ENCODE measurements around the gene CCL15.
"Not testable (repeated sequence)": the region's sequence is repeated elsewhere in the genome, so short reads cannot be mapped to it uniquely, and the experiment has no call there.

Gene CCL15

GRCh38 chr17:36024106-36024869 lies 22.9 kb upstream of the CCL15 start:
- TF ChIP-seq CTCF (conservative IDR thresholded peaks at IDR 0.05; ENCODE audit: low read depth, low read length), result no peak
- H3K4me3 ChIP-seq (ENCODE audit: low read depth, low read length), result no peak overlapping the region
- no peak for DNase-seq (ENCODE audit: low read depth)

- H3K4me3 ChIP-seq (ENCODE audit: low read depth, low read length), result no peak overlapping the region
- DNase-seq (ENCODE audit: low read depth), result no peak
- no peak for TF ChIP-seq CTCF (conservative IDR thresholded peaks at IDR 0.05; ENCODE audit: low read depth, low read length)
These were observed 18.1 kb upstream of the CCL15 start for GRCh38 chr17:36019423-36019822.

- TF ChIP-seq CTCF (conservative IDR thresholded peaks at IDR 0.05; ENCODE audit: low read depth, low read length), result no peak
- no peak within 1 kb of the TSS for H3K4me3 ChIP-seq (ENCODE audit: low read depth, low read length)
- DNase-seq (ENCODE audit: low read depth), result no peak
These were observed 16.4 kb upstream of the CCL15 start, which contains the start of gene CCL23 for GRCh38 chr17:36017799-36018198. Gene CCL23 (minus strand): TSS chr17:36017972. CDS start chr17:36017897, 75 bp downstream.

GRCh38 chr17:36016555-36016954 lies 15.2 kb upstream of the CCL15 start:
- no peak for DNase-seq (ENCODE audit: low read depth)
- TF ChIP-seq CTCF (conservative IDR thresholded peaks at IDR 0.05; ENCODE audit: low read depth, low read length), result no peak
- H3K4me3 ChIP-seq (ENCODE audit: low read depth, low read length), result no peak overlapping the region

DNA sequence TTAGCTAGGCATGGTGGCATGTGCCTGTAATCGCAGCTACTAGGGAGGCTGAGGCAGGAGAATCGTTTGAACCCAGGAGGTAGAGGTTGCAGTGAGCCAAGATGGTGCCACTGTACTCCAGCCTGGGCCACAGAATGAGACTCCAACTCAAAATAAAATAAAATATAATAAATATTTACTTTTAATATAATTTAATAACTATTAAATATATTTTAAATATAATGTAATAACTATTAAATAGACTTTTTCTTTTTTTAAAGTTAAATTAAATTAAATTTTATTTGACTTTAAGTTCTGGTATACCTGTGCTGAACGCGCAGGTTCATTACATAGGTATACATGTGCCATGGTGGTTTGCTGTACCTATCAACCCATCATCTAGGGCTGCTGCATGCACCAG lies 14.5 kb upstream of the CCL15 start:
- not testable (repeated sequence) for DNase-seq (ENCODE audit: low read depth); H3K4me3 ChIP-seq (ENCODE audit: low read depth, low read length)

DNA sequence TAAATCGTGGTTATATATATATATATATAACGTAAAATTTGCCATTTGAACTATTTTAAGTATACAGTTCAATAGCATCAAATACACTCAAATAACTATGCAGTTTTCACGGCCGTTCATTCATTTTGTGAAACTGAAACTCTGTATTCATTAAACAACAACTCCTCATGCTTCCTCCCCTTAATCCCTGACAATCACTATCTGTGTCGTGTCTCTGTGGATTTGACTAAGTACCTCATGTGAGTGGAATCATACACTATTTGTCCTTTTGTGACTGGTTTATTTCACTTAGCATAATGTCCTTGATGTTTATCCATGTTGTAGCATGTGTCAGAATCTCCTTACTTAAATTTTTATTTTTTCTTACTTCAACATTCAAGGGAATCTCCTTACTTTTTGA lies 13.6 kb upstream of the CCL15 start:
- no peak for DNase-seq (ENCODE audit: low read depth)
- no peak overlapping the region for H3K4me3 ChIP-seq (ENCODE audit: low read depth, low read length)
- TF ChIP-seq CTCF (conservative IDR thresholded peaks at IDR 0.05; ENCODE audit: low read depth, low read length), result no peak

DNA sequence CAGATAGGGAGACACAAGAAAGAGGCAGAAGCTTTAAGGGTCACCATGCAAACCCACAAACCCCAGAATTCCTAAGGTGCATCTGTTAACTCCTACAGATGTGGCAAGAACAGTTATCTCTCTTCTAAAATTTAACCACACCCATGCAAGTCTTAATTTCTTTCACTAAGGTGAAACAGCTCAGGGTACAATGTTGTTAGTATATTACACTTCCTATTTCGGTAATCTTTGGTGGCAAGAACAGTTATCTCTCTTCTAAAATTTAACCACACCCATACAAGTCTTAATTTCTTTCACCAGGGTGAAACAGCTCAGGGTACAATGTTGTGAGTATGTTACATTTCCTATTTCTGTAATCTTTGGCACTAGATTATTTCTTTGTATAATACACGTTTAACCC lies 9.8 kb upstream of the CCL15 start:
- no peak for TF ChIP-seq CTCF (conservative IDR thresholded peaks at IDR 0.05; ENCODE audit: low read depth, low read length)
- H3K4me3 ChIP-seq (ENCODE audit: low read depth, low read length), result no peak overlapping the region

More for the DNA sequence above, 9.8 kb upstream of the CCL15 start:
- DNase-seq (ENCODE audit: low read depth), result no peak
